ENCODE results near the gene AGR3. TPM values are rescaled to one million over a fixed set of nuclear protein-coding genes. Genes with fewer than 3 reads are reported as not detected.

The AGR3 gene
- polyA plus RNA-seq, 5 donors = 7.5 to 38.8 (median 25.2) TPM

DNA sequence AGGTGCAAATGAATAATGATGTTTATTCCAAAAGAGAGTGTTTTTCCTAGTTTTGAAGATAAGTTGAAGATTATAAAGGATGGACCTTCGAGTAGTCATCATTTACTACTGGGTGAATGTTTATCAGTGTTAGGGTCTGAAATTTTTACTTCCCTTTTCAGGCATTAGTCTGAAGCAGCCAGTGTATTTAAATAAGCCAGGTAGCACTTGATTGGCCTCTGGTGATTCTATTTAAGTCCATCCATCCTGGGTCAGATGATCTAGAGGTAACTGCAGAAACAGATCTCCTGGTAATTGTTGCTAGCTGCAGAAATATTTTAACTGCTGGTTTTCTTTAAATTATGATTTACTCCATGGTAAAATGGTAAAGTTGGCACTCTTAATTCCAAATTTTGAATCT, 42.9 kb downstream of the AGR3 start:
- DNase-seq = no peak

DNA sequence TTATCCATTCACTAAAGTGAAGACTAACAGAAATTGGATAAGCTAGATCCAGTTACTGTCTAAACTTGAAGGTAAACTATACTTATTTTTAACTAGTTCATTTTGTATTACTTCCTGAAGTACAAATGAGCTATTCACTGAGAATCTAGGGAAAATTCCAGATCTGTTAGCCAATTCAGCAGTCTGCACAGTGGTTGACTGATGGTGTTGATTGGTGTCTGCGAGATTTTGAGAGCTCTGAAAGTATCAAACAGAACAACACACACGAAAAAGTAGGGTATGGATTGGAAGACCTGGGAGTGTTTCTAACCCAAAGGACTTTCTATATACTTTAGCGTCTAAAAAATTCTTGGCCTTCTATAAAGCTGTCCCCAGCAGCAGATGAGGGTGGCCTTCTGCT, 43.4 kb downstream of the AGR3 start:
- DNase-seq = no peak

DNA sequence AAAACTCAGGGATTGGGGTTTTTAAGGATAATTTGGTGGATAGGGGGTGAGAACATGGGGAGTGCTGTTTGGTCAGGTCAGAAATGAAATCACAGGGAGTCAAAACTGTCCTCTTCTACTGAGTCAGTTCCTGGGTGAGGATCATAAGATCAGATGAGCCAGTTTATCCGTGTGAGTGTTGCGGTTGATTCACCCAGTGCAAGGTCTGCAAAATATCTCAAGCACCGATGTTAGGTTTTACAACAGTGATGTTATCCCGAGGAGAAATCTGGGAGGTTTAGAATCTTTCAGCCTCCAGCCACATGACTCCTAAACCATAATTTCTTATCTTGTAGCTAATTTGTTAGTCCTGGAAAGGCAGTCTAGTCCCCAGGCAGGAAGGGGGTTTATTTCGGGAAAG, 45.3 kb downstream of the AGR3 start:
- no peak for DNase-seq

DNA sequence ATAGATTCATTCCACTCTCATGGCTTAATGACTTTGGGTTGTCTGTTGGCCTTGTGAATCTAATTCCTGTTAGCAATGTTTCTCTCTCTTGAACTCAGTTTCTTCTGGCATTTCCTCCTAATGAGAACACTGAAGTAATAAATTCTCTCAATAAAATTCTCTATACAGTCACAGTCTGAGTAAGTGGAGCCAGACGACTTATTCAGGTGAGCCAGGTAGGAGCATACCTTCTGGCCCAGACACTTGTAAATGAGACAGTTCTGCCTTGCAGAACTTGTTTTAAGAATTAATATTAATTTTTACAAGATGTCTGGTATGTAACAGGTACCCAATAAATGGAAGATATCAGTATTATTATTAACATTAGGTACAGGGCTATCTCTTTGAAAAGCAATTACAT, 48.4 kb downstream of the AGR3 start:
- no peak for DNase-seq

DNA sequence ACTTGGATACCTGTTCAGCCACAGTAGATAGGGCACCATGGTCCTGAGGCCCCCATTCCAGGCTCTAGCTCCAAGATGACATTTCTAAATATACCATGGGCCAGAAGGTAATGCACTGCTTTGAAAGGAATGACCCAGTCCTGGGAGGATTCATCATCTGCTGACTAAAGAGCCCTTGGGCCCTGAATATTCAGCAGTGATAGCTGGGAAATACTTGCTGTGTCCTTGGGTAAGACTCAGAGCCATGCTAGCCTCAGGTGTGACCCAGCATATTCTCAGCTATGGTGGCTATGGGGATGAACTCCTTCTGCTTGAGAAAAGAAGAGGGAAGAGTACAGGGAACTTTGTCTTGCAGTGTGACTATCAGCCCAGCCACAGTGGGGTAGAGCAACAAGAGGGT, 55.7 kb downstream of the AGR3 start:
- DNase-seq = no peak

DNA sequence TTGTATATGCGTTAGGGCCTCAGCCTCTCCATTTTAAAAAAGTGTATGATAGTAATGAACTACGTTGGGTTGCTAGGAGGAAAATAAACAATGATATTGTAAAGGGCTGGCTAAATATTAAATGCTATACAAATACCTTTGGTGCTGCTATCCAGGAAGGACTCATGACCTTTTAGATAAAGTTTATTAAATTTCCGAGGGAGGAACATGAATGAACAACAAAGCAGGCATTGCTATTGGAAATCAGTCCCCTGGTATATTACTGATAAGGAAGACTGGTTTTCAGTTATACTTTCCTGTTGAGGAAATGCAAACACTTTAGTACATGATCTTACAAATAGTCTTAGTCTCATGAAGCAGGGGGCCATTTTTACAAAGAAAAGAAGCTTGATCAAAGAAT, 59.8 kb downstream of the AGR3 start:
- DNase-seq = no peak

DNA sequence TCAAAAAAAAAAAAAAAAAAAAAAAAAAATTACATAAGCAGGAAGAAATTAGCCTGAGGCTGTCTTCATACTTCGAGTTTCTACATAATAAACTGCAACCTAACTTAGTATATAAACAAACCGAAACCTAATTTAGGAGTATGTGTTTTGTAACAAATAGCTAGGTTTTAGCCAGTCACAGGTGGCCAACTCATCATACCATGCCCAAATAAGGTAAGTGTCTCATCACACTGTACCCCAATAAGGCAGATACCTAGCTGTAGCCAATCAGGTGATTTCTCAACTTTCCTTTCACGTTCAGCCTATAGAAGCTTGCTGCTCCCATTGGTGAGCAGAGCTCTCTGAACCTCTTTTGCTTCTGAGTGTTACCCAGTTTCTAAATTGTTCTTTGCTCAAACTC, 63.1 kb downstream of the AGR3 start:
- DNase-seq = no peak

DNA sequence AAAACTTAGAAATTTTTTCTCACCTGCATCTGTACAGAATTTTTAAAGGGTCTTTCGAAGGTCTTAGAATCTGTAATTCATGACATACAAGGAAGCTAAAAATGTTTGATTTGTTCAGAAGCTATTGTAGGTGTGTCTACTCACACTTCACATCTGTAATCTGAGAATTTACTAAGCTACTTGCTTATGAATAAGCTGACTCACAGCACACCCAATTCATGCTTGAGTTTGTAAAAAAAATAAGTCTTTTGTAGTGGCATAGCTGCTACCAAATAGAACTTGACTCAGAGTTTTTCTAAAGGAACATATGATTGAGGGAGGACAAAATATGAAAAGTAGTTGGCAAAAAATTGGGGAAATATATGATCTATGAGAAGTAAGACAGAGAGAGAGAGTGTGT, 64.2 kb downstream of the AGR3 start:
- DNase-seq = no peak

DNA sequence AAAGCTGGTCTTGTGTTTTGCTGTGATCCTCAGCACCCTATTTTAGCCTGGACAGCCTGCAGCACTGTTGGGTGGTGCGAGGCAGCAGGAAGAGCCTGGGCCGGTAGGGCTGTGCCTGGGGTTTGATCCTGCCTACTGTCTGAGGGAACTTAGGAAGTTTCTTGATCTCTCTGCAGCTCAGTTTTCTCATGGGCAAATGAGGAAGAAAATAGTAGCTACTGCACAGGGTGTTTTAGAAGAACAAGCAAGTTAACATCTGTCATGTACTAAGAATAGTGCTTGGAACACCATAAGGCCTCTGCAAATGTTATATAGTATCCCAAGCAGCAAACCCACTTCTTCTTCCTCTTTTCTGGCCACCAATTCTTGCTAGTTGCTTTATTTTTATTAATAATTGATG, 65.0 kb downstream of the AGR3 start:
- no peak for DNase-seq

DNA sequence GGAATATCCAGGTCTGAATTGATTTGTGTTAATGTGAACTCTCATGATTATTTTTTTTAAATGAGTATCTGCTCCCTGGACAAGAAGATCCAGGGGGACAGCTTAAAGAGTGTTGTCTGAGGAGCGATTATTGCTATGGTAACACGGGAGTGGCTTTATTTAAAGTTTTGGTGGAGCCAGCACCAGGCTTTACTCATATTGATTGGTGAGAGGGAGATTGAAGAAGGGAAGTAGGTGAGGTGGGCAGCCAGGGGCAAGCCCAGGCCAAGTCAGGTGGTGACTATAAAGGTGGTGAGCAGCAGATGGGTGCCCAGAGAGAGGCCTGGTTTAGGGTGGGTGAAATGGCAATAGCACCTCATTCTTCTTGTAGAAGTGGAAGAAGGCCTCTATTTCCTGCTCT, 66.8 kb downstream of the AGR3 start:
- no peak for DNase-seq

DNA sequence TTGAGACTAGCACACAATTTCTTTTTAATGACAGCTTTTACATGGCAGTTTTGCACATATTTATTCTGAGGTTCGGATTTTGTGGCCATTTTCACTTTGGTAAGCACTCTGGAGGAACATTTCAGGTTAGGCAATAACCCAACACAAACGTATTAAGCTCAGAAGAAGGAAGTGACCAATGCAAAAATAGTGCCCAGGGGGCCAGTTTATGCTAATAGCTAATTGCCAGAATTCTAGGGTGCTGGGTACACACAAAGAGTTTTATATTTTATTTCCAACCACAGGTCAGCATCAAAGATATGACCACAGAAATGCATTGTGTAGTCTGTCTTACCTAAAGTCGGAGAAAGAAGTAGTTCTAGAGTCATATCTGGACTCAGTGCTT, 68.6 kb downstream of the AGR3 start:
- no peak for DNase-seq

DNA sequence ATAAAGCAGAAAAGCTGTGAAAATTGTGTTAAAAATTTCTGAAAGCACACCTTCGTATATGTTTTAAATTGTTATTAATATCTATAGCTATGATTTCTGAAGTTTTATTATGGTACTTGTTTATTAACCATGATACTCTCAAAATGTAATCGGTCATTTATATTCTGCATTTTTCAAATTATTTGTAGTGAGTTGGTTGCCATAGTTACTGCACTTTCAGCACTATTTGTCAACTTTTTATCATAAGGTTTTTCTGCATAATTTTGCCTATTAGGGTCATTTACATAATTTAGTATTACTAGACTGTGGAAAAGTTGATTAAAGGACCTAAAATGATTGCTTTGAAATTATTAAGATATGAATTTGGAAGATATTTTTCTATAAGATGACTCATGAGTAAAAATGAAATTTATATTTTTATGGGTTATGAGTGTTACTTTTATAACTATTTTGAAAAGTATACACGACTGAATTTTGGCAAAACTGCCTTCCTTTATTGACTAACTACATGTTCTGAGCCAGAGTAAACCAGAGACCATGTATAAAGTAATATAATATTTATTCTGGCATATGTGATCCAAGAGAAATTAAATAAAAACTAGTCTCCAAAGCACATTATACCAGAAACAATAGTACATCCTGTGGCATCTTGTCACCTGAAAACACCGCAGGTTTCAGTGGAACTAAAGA, 69.1 kb downstream of the AGR3 start:
- DNase-seq = no peak

DNA sequence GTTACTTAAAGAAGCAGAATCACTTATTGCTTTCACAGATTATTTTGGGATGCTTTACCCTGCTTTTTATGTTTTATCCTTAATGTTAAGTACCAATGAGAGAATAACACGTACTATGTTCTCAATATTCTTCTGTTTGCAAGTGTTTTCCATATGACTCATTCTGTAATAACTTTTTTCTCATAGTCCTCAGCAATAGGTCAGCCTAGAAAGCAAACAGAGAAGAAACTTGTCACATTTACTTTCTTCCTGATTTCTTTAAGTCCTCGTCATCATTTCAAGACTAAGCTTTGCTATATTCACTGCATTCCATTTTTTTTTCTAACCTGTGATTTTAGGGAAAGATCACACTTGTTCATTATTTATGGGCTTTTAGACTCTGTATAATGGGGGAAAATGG, 70.2 kb downstream of the AGR3 start:
- DNase-seq = no peak

DNA sequence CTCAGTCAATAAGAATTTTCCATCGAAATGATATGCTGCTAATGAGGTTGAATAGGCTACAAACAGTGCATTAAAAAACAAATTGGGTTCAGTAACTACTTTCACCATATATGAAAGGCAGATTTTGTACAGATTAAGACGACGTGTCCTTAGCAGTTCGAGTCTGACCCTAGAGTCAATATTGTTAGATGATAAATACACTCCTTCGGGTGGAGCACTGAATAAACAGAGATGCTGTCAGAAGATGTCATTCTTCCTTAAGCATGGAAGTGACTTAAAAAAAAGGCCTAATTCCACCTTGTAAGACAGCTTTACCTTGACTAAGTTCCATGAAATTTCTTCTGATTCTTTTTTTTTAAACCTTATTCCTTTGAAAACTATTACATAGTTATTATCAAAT, 71.2 kb downstream of the AGR3 start:
- no peak for DNase-seq

DNA sequence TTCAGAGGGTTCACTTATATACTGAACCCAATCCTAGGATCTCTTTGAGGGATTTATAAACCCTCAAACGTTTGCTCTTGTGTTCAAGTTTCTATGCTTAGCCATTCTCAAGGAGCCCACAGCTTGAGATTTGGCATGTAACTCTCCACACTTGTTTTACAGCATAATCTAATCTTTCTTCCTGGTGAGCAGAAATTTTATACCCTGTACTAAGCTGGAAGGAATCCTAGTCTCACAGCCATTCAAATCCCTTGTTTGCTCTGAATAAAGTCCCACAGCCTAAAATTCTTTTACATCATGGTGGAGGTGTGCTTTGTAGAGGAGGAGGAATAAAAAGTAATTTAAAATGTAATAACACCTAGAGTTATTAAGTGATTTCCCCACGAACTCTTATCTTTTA, 71.7 kb downstream of the AGR3 start:
- DNase-seq = no peak

Other genes with a start within 250 kb of the AGR3 start
- gene ANKMY2, start 236.2 kb downstream of the AGR3 start, polyA plus RNA-seq (ENCODE audit: insufficient read depth in 1 of 5, insufficient read length in 5 of 5, low replicate concordance in 1 of 5) = 10 to 100 TPM; 30.3 to 41.5 (median 36.8) TPM
- gene BZW2, start 235.8 kb downstream of the AGR3 start, polyA plus RNA-seq (ENCODE audit: insufficient read depth in 1 of 5, insufficient read length in 5 of 5, low replicate concordance in 1 of 5) = 10 to 100 TPM; 76.4 to 87.7 (median 80.5) TPM
- gene TSPAN13, start 128.2 kb downstream of the AGR3 start, polyA plus RNA-seq (ENCODE audit: insufficient read depth in 1 of 5, insufficient read length in 5 of 5, low replicate concordance in 1 of 5) = 100 to 1,000 TPM; 125 to 175 (median 138) TPM
- gene AGR2, start 77.0 kb downstream of the AGR3 start, polyA plus RNA-seq (ENCODE audit: insufficient read depth in 1 of 5, insufficient read length in 5 of 5, low replicate concordance in 1 of 5) = 100 to 1,000 TPM in 3 of 5 donors, 10 to 100 TPM in 2; 65.3 to 124 (median 110) TPM